ENCODE results near the gene RGPD3.

- TF ChIP-seq CTCF (conservative IDR thresholded peaks at IDR 0.05; ENCODE audit: low read depth in 2 of 2), result no peak
- no peak for TF ChIP-seq POLR2AphosphoS5 (IDR thresholded peaks at IDR 0.05; ENCODE audit: low read depth)
- no peak for TF ChIP-seq ETS1 (IDR thresholded peaks at IDR 0.05)
- TF ChIP-seq EZH2 (IDR thresholded peaks at IDR 0.05; ENCODE audit: low read depth, unreplicated experiment), result no peak
- TF ChIP-seq EZH2phosphoT487 (IDR thresholded peaks at IDR 0.05; ENCODE audit: unreplicated experiment), result no peak
- no peak for TF ChIP-seq CREB1 (CRISPR knock-in tag; IDR thresholded peaks at IDR 0.05; ENCODE audit: low read depth)
Measured at GRCh38 chr2:106363791-106364190, 104.4 kb downstream of the RGPD3 start.
